Smooth muscle cell (in vitro differentiated cells): ENCODE results near the gene TMEM79. TPM values are rescaled to one million over a fixed set of nuclear protein-coding genes. Genes with fewer than 3 reads are reported as not detected.
"Not testable (repeated sequence)": the region's sequence is repeated elsewhere in the genome, so short reads cannot be mapped to it uniquely, and the experiment has no call there.

Source experiments
- DNase-seq: peaks from one replicate; lab custom pipeline; 2025; ENCODE audit not compliant: unreplicated experiment; lab: John Stamatoyannopoulos, UW
- H2AFZ ChIP-seq: fragments of 200-600 bp; sonication (generic); 2 replicates; pipeline ENCODE4 v1.6.0; 2016; ENCODE audit warnings: antibody characterized with exemption, low read depth, mild to moderate bottlenecking
- H3F3A ChIP-seq: fragments of 200-600 bp; sonication (generic); 2 replicates; pipeline ENCODE4 v1.6.0; 2017; ENCODE audit warnings: antibody characterized with exemption, low read depth
- H3K27ac ChIP-seq: fragments of 200-600 bp; sonication (generic); 2 replicates; pipeline ENCODE4 v1.5.1; 2016; ENCODE audit warnings: low read depth, mild to moderate bottlenecking
- H3K27me3 ChIP-seq: fragments of 200-600 bp; sonication (generic); 2 replicates; pipeline ENCODE4 v1.6.1; 2016; ENCODE audit warnings: low read depth, mild to moderate bottlenecking
- H3K36me3 ChIP-seq: fragments of 200-600 bp; sonication (generic); 2 replicates; pipeline ENCODE4 v1.5.1; 2016; ENCODE audit warnings: low read depth
- H3K4me1 ChIP-seq: fragments of 200-600 bp; sonication (generic); 2 replicates; pipeline ENCODE4 v1.5.1; 2016; ENCODE audit warnings: low read depth
- H3K4me2 ChIP-seq: fragments of 200-600 bp; sonication (generic); 2 replicates; pipeline ENCODE4 v1.6.0; 2016; ENCODE audit warnings: mild to moderate bottlenecking
- H3K4me3 ChIP-seq: fragments of 200-600 bp; sonication (generic); 2 replicates; pipeline ENCODE4 v1.5.1; 2016; ENCODE audit warnings: mild to moderate bottlenecking
- H3K79me2 ChIP-seq: fragments of 200-600 bp; sonication (generic); 2 replicates; pipeline ENCODE4 v1.6.0; 2016; ENCODE audit warnings: low read depth, mild to moderate bottlenecking
- H3K9ac ChIP-seq: fragments of 200-600 bp; sonication (generic); 2 replicates; pipeline ENCODE4 v1.6.0; 2016; ENCODE audit warnings: low read depth
- H3K9me3 ChIP-seq: fragments of 200-600 bp; sonication (generic); replicated peaks from 2 replicates; pipeline ENCODE4 v1.5.1; 2016; ENCODE audit warnings: low read depth
- H4K20me1 ChIP-seq: fragments of 200-600 bp; sonication (generic); 2 replicates; pipeline ENCODE4 v1.6.0; 2016; ENCODE audit warnings: low read depth
- WGBS: methylation state at CpG from one replicate; pipeline ENCODE4 v1.1.7; 2016; ENCODE audit warnings: low lambda C conversion rate; 5-methylcytosine and 5-hydroxymethylcytosine counted together
- polyA plus RNA-seq: library from polyadenylated mRNA; unstranded; fragments of >200 nt; fragmentation: Nextera tagmentation; extraction: Ambion mirVana; gene quantifications from 2 replicates; pipeline ENCODE4 v1.2.1, GENCODE V29; 2016
- total RNA-seq: library from RNA; depleted of rRNA; stranded (reverse); fragments of >200 nt; gene quantifications from 2 replicates; pipeline ENCODE4 v1.2.3, GENCODE V29; 2014
- TF ChIP-seq, protein P1 (sequence below): fragments of 200-600 bp; sonication (generic); IDR thresholded peaks from 2 replicates; pipeline ENCODE4 v1.5.1; 2017; ENCODE audit warnings: borderline replicate concordance, mild to moderate bottlenecking, antibody characterized with exemption; ENCODE audit not compliant: insufficient read depth, poor library complexity, severe bottlenecking

TMEM79 gene
- total and polyA plus RNA-seq, 2 experiments from 2014 or later, result 6.9 to 8.9 TPM

DNA sequence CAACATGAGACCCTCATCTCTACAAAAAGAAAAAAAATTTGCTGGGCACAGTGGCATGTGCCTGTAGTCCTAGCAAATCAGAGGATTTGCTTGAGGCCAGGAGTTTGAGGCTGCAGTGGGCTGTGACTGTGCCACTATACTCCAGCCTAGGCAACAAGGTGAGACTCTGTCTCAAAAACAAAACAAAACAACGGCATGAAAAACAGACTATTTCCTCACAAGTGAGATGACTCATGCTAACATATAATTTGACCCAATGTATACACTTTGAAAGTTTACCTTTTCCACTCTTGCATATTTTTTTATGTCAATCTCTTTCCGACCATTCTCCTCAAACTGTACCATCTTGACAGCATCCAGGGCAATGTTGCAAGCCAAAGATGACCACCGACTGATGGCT lies 36.4 kb downstream of the TMEM79 start:
- H3K27ac ChIP-seq, result no peak overlapping the region
- 92% methylated on average over 3 of the region's 3 CpGs for WGBS
- peaks cover 3% of the 10 kb centered on the region for H3K79me2 ChIP-seq

DNA sequence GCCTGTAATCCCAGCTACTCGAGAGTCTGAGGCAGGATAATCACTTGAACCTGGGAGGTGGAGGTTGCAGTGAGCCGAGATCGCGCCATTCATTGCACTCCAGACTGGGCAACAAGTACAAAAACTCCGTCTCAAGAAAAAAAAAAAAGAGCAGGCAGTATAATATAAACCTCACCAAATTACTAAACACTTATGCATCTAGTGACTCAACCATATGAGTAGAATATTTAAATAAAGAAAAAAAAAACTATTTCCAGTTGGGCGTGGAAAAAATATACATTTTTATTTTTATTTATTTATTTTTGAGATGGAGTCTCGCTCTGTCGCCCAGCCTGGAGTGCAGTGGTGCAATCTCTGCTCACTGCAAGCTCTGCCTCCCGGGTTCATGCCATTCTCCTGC lies 39.1 kb downstream of the TMEM79 start:
- not testable (repeated sequence) for H3F3A ChIP-seq, H3K9me3 ChIP-seq, DNase-seq, H2AFZ ChIP-seq, H3K27me3 ChIP-seq, H3K4me1 ChIP-seq, H3K4me2 ChIP-seq, H3K27ac ChIP-seq, H3K9ac ChIP-seq, H3K79me2 ChIP-seq, H3K4me3 ChIP-seq, H4K20me1 ChIP-seq
- peaks cover 34% of the 10 kb centered on the region for H3K36me3 ChIP-seq
- WGBS, result 93% methylated on average over 9 of the region's 9 CpGs

More for the DNA sequence above, 36.4 kb downstream of the TMEM79 start:
- Histone ChIP-seq H3K36me3 (peaks cover 59% of the 10 kb centered on the region), H3F3A (peaks cover 7% of the 10 kb centered on the region), H3K9me3 (no peaks in the 10 kb centered on the region), H3K9ac (no peak overlapping the region), H3K4me2 (no peak overlapping the region), H4K20me1 (peaks cover 6% of the 10 kb centered on the region), H3K27me3 (no peaks in the 10 kb centered on the region), H2AFZ (no peak overlapping the region), H3K4me1 (no peaks in the 10 kb centered on the region), H3K4me3 (no peak overlapping the region)
- TF ChIP-seq, protein P1, sequence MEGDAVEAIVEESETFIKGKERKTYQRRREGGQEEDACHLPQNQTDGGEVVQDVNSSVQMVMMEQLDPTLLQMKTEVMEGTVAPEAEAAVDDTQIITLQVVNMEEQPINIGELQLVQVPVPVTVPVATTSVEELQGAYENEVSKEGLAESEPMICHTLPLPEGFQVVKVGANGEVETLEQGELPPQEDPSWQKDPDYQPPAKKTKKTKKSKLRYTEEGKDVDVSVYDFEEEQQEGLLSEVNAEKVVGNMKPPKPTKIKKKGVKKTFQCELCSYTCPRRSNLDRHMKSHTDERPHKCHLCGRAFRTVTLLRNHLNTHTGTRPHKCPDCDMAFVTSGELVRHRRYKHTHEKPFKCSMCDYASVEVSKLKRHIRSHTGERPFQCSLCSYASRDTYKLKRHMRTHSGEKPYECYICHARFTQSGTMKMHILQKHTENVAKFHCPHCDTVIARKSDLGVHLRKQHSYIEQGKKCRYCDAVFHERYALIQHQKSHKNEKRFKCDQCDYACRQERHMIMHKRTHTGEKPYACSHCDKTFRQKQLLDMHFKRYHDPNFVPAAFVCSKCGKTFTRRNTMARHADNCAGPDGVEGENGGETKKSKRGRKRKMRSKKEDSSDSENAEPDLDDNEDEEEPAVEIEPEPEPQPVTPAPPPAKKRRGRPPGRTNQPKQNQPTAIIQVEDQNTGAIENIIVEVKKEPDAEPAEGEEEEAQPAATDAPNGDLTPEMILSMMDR, result no peak
- no peak for DNase-seq

DNA sequence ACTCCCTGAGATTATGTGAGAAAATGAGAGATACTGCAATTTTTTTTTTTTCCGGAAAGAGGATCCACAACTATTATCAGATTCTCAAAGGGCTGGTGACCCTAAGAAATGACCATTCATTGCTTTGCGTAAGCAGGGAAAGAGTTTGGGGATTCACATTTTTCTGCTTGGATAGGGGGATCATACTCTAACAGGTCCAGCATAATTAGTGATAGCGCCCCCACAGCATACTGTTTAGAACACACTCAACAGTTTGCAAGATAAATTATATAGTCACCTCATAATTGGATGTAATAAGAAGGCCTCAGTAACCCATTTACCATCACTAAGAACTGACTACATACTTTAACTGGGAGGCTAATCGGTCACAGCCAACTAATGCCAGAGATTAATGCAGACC lies 52.1 kb downstream of the TMEM79 start:
- WGBS, result 70% methylated on average over 4 of the region's 4 CpGs
- Histone ChIP-seq H3K79me2 (peaks cover 44% of the 10 kb centered on the region), H3K36me3 (peaks cover 16% of the 10 kb centered on the region)

DNA sequence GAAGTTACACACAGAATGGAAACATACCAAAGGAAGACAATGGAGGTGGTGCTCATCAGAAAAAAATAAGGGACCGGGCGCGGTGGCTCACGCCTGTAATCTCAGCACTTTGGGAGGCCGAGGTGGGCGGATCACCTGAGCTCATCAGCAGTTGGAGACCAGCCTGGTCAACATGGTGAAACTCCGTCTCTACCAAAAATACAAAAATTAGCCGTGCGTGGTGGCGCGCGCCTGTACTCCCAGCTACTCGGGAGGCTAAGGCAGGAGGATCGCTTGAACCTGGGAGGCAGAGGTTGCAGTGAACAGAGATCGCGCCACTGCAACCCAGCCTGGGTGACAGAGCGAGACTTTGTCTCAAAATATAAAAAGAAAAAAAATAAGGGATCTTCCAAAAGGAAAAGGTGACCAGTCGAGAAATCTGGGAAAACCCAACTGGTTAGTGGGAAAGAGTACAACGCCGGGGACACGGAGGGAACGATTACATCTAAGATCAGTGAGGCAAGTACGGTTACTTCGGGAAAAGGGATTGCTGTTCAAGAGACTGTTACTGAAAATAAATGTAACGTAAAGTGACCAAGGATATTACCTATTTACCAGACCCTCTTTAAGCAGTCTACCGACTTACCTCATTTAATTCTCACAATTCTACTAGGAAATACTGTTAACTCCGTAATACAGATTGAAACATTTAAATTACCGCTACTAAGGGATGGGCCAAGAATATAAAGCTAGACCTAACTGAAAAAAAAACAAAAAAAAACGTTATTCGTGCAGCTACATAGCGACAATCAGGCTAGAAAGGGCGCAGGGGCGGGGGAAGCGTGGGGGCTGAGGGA lies 53.1 kb downstream of the TMEM79 start:
- Histone ChIP-seq H3K4me3 (peak overlapping the region; percentile 88), H3K4me2 (peak overlapping the region; percentile 92), H3K27ac (peak overlapping the region; percentile 55), H2AFZ (peak overlapping the region; percentile 87), H3K9me3 (no peaks in the 10 kb centered on the region), H4K20me1 (peaks cover 29% of the 10 kb centered on the region), H3K27me3 (no peaks in the 10 kb centered on the region), H3K79me2 (peaks cover 41% of the 10 kb centered on the region), H3F3A (no peaks in the 10 kb centered on the region), H3K4me1 (peaks cover 14% of the 10 kb centered on the region), H3K9ac (peak overlapping the region; percentile 74), H3K36me3 (peaks cover 13% of the 10 kb centered on the region)
- no peak for DNase-seq
- TF ChIP-seq, protein P1, result no peak
- 29% methylated on average over 34 of the region's 34 CpGs for WGBS

More for the DNA sequence above, 52.1 kb downstream of the TMEM79 start:
- Histone ChIP-seq H4K20me1 (peaks cover 29% of the 10 kb centered on the region), H3K9ac (no peak overlapping the region), H3K27me3 (no peaks in the 10 kb centered on the region), H3K4me1 (peaks cover 14% of the 10 kb centered on the region), H3K4me2 (peak overlapping the region; percentile 92), H3K4me3 (peak overlapping the region; percentile 88), H3F3A (no peaks in the 10 kb centered on the region), H3K9me3 (no peaks in the 10 kb centered on the region), H3K27ac (no peak overlapping the region), H2AFZ (no peak overlapping the region)
- TF ChIP-seq, protein P1, result no peak
- DNase-seq, result no peak
